GM13977 (cell line): ENCODE measurements around the gene CNTNAP2.
A peak's percentile ranks its signal among the peaks of the same experiment; 100 is the strongest.
"Not testable (repeated sequence)": the region's sequence is repeated elsewhere in the genome, so short reads cannot be mapped to it uniquely, and the experiment has no call there.

Source experiments
- DNase-seq: peaks from one replicate; pipeline ENCODE4 v3.0.0; 2012; ENCODE audit warnings: low spot score
- in situ Hi-C: fragments of 300-500 bp; cut with MboI; formaldehyde crosslinking; loops from one replicate; pipeline ENCODE4 v1.12.0; 2022; ENCODE audit warnings: low sequenced_read_pairs, low pct_unique_long_range_greater_than_20kb, mixed read lengths, inconsistent platforms; ENCODE audit not compliant: unreplicated experiment
- TF ChIP-seq, protein P1 (sequence below): IDR thresholded peaks from 2 replicates; pipeline ENCODE4 v1.5.1; 2012; ENCODE audit warnings: mild to moderate bottlenecking, control low read depth; ENCODE audit not compliant: insufficient read depth; ENCODE audit errors: extremely low read depth, missing control alignments

Gene CNTNAP2

DNA sequence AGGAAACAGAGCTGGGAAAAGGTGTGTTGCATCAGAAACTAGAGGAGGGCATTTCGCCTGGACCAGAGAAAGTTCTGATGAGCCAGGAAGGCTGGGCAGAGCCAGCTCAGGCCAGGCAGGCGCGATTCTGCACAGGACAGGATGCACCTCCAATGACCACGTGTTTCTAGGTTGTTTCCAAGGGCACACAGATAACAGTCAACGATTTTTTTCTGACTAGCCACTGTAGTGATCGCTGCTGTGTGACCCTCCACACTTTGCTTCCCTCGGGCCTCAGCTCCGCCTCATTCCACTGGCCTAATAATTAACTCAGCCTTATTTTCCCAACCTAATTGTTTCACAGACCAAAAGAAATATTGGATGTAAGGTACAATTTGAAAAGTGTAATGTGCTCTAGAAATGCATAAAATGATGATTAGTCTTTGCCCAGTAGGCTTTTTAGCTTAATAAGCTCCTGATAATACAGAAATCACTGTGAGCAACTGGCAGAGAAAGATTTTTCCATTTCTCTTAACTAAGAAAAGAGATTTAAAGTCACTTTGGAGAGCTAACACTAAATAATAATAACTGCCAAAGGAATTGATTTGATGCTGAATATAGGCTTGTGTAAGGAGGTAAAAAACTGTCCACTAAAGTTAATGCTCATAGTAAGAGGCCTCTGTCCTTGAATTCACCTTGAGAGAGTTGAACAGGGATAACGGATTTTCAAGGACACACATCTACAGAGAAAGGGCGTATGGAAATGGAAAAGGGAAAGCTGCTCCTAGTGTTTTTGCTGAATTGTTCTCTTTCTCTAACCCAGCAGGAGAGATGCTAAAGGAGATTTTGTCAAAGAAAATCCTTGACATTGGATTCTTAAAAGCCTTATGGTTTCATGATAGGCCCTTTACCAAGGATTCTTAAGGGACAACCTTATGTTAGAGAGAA lies 2183.0 kb downstream of the CNTNAP2 start:
- DNase-seq, result no peak
- TF ChIP-seq, protein P1, sequence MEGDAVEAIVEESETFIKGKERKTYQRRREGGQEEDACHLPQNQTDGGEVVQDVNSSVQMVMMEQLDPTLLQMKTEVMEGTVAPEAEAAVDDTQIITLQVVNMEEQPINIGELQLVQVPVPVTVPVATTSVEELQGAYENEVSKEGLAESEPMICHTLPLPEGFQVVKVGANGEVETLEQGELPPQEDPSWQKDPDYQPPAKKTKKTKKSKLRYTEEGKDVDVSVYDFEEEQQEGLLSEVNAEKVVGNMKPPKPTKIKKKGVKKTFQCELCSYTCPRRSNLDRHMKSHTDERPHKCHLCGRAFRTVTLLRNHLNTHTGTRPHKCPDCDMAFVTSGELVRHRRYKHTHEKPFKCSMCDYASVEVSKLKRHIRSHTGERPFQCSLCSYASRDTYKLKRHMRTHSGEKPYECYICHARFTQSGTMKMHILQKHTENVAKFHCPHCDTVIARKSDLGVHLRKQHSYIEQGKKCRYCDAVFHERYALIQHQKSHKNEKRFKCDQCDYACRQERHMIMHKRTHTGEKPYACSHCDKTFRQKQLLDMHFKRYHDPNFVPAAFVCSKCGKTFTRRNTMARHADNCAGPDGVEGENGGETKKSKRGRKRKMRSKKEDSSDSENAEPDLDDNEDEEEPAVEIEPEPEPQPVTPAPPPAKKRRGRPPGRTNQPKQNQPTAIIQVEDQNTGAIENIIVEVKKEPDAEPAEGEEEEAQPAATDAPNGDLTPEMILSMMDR, result no peak
- in situ Hi-C loops, result no loop called here

DNA sequence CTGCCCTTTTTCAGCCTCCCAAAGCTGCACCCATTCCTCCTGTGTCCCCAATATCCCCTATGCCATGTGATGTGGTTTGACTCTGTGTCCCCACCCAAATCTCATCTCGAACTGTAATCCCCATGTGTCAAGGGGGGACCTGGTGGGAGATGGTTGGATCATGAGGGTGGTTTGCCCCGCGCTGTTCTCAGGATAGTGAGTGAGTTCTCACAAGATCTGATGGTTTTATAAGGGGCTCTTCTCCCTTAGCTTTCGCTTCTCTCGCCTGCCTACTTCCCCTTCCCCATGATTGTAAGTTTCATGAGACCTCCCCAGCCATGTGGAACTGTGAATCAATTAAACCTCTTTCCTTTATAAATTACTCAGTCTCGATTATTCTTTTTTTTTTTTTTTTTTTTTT lies 2185.8 kb downstream of the CNTNAP2 start:
- in situ Hi-C loops, DNase-seq: not testable (repeated sequence)

DNA sequence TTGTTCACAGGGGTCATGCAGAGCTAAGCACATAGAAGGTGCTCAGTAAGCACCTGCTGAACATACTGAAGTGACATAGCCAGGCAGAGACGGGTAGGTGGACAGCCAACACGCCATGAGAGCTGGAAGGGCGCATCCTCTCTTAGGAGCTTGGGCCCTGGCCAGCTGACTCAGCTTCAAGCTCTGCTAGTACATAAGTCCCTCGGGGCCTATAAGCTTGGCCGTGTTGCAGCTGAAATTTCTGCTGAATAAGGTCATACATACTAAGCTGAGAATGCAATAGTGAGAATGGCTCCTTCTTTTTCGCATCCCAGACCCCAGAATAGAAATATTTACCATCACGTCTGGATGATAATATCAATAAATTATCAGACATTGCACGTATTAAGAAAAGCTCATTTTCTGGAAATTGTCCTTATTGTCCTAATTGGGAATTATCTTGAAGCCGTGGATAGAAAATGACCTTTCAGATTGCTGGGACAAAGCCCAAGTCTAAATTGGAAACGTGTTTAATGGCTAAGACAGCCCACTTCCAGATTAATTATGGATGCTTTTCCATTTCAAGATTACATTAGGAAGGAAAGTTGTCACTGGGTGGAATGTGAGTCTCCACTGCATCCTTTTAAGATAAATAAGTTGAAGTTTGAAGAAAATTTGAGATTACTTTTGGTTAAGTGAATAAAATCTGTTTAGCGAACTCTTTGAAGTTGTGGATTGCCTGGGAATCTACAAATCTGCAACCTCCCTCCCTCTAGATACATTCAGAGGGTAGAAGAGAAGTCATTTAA lies 2186.9 kb downstream of the CNTNAP2 start:
- no peak for DNase-seq
- TF ChIP-seq, protein P1, result no peak
- in situ Hi-C loops, result no loop called here

DNA sequence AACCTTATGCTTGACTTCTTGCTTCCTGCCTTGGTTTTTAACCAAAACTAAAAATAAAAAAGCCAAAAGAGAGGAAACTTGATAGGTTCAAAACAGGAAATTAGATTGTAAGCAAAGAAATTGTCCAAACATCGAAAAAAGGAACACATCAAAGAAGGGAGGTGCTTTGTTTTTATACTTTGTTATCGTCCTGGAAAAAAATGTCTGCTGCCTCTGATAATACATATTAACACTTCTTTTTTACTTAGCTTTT lies 2187.4 kb downstream of the CNTNAP2 start:
- DNase-seq, result no peak
- TF ChIP-seq, protein P1, result no peak
- in situ Hi-C loops, result no loop called here

DNA sequence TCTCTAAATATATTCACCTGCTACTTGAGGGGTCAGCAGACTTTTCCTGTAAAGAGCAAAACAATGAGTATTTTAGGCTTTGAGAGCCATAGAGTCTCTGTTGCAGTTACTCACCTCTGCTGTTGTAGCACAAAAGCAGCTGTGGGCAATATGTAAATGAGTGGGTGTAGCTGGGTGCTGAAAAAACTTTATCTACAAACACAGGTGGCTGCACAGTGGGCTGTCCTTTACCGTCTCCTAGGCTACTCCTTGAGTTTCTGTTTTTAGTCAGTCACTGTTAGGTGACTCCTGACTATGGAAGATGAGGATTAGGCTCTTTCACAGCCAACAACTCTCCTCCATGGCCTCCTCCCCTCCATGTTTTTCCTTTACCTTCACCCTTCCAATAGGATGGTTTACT lies 2187.9 kb downstream of the CNTNAP2 start:
- no peak for DNase-seq
- TF ChIP-seq, protein P1, result no peak
- in situ Hi-C loops, result no loop called here

DNA sequence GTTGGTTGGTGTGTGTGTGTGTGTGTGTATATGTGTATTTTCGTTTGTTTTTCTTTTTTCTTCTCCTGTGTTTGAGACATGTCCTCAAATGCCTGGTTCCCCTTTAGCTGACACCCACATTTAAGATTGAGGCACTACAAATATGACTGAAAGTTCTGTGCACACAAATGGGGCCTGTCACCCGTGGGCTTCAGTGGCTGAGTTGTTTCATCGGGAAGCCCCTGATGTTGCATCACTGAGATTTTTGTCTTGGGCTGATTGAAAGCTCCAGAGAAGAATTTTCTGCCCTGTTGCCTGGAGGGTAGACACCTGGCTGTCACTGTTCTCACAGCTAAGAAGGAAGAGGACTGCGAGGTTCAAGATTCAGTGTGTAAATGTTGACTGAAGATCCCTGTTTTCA lies 2190.2 kb downstream of the CNTNAP2 start:
- in situ Hi-C loops, result no loop called here
- TF ChIP-seq, protein P1, result no peak
- DNase-seq, result peak; percentile 48
